Caco-2 (cell line): ENCODE results near the gene CCDC110. TPM values are rescaled to one million over a fixed set of nuclear protein-coding genes. Genes with fewer than 3 reads are reported as not detected.
A peak's percentile ranks its signal among the peaks of the same experiment; 100 is the strongest.

Experiments used
- BruUV-seq: library from RNA; stranded (reverse); fragments of 400-500 nt; replicated peaks from 2 replicates; lab custom pipeline; 2021; lab: Mats Ljungman, UMichigan
- CTCF ChIA-PET: fragments of 300-600 bp; sonication (Branson Sonifier 250); formaldehyde crosslinking; loops from one replicate; lab custom pipeline; 2022; ENCODE audit warnings: antibody characterized with exemption; lab: Charles Lee
- POLR2A ChIA-PET: fragments of 300-600 bp; sonication (Branson Sonifier 250); formaldehyde crosslinking; loops from one replicate; lab custom pipeline; 2022; ENCODE audit warnings: antibody characterized with exemption; lab: Charles Lee
- DNase-seq, 2 experiments: peaks; one replicate each; pipeline versions ENCODE4 v3.0.0 to v3.0.0-alpha.2; 2020 to 2022
- H3K27me3 ChIP-seq: replicated peaks from 2 replicates; pipeline ENCODE4 v1.6.0; 2011; ENCODE audit warnings: low read length; ENCODE audit not compliant: control insufficient read depth, insufficient read depth
- H3K36me3 ChIP-seq: 2 replicates; pipeline ENCODE4 v1.5.1; 2011; ENCODE audit warnings: low read length; ENCODE audit not compliant: control insufficient read depth, insufficient read depth
- H3K4me1 ChIP-seq: fragments of 250-450 bp; sonication (Bioruptor Pico); 2 replicates; pipeline ENCODE4 v1.5.1; 2020; ENCODE audit warnings: mild to moderate bottlenecking
- H3K4me3 ChIP-seq: 2 replicates; pipeline ENCODE4 v1.5.1; 2011; ENCODE audit warnings: low read depth, mild to moderate bottlenecking, control low read depth, low read length
- H3K9me3 ChIP-seq: fragments of 250-450 bp; sonication (Bioruptor Pico); 2 replicates; pipeline ENCODE4 v1.5.1; 2020; ENCODE audit warnings: mild to moderate bottlenecking, moderate library complexity
- H3K27ac Mint-ChIP-seq: one replicate; pipeline ENCODE4 v1.8.0; 2022; ENCODE audit warnings: mixed read lengths; ENCODE audit not compliant: unreplicated experiment
- H3K27me3 Mint-ChIP-seq: one replicate; pipeline ENCODE4 v1.8.0; 2022; ENCODE audit warnings: mixed read lengths; ENCODE audit not compliant: insufficient read depth, unreplicated experiment
- H3K36me3 Mint-ChIP-seq: one replicate; pipeline ENCODE4 v1.8.0; 2022; ENCODE audit warnings: mild to moderate bottlenecking, mixed read lengths; ENCODE audit not compliant: insufficient read depth, unreplicated experiment
- H3K4me1 Mint-ChIP-seq: one replicate; pipeline ENCODE4 v1.8.0; 2022; ENCODE audit warnings: low read depth, mixed read lengths; ENCODE audit not compliant: unreplicated experiment
- H3K4me3 Mint-ChIP-seq: one replicate; pipeline ENCODE4 v1.8.0; 2022; ENCODE audit warnings: mild to moderate bottlenecking, moderate library complexity, mixed read lengths; ENCODE audit not compliant: unreplicated experiment
- H3K9me3 Mint-ChIP-seq: one replicate; pipeline ENCODE4 v1.8.0; 2022; ENCODE audit warnings: mixed read lengths; ENCODE audit not compliant: unreplicated experiment
- intact Hi-C: fragments of 100-400 bp; cut with micrococcal nuclease; formaldehyde crosslinking; loops from one replicate; pipeline ENCODE4 v1.10.0; 2022; ENCODE audit not compliant: unreplicated experiment
- total RNA-seq: library from RNA; stranded (reverse); gene quantifications from 2 replicates; pipeline ENCODE4 v1.2.3, GENCODE V29; 2022
- TF ChIP-seq, protein P1 (sequence below), 2 experiments: fragments of 200-600 bp in 1 of 2; IDR thresholded peaks; 1 replicate in 1 of 2; 2 replicates in 1 of 2; pipeline versions ENCODE4 v1.5.1 to v1.8.0; 2011 to 2022; ENCODE audit warnings: antibody characterized with exemption in 1 of 2, control low read depth in 1 of 2, inconsistent platforms in 1 of 2, low read depth in 1 of 2, low read length in 1 of 2, mild to moderate bottlenecking in 1 of 2, moderate library complexity in 1 of 2; ENCODE audit not compliant: insufficient read depth in 1 of 2, severe bottlenecking in 1 of 2, unreplicated experiment in 1 of 2

Gene CCDC110
- total RNA-seq, 1 experiment from 2014 or later: not detected

DNA sequence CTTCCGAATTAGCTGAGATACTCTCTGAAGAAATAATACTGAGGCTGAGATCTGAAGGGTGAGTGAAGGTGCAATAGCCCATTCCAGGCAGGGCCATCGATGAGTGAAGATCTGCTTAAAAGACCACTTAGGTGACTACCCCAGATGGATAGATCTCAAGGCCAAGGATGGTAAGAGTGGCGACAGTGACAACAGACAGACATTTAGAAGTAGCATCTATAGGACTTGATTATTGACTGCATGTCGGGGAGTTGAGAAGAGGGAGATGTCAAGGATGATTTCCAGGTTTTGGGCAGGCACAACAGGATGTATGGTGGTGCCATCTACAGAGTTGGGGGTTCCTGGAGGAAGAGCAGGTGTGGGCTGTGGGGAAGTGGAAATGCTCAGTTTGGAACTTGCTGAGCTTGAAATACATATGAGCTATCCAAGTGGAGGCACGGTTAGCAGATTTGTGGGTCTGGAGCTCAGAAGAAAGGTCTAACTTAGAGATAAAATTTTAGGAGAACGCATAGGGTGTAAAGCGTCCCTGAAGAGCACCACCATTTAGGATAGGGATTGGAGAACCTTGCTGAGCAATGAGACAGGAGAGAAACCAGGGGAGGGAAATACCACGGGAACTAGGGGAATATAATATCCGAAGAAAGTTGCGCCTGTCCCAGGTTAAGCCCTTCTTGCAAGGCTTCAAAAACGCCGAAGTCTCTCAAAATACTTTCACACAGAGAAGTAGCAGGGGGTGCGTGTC, 46.5 kb downstream of the CCDC110 start:
- TSS peak; percentile 36 for BruUV-seq
- Histone ChIP-seq H3K4me3 (peak overlapping the region; percentile 54), H3K9me3 (no peaks in the 10 kb centered on the region), H3K27me3 (no peaks in the 10 kb centered on the region), H3K36me3 (no peaks in the 10 kb centered on the region), H3K4me1 (no peaks in the 10 kb centered on the region)
- POLR2A ChIA-PET: interaction anchor here (1.6 kb wide), 1 partner anchor 29 kb away, joined by 7 read pairs; the partner anchor contains the start of genes ANKRD37 and LRP2BP
- H3K36me3 Mint-ChIP-seq: peaks cover 10% of the 10 kb centered on the region
- no peak for DNase-seq
- H3K9me3 Mint-ChIP-seq: no peaks in the 10 kb centered on the region
- TF ChIP-seq, protein P1, sequence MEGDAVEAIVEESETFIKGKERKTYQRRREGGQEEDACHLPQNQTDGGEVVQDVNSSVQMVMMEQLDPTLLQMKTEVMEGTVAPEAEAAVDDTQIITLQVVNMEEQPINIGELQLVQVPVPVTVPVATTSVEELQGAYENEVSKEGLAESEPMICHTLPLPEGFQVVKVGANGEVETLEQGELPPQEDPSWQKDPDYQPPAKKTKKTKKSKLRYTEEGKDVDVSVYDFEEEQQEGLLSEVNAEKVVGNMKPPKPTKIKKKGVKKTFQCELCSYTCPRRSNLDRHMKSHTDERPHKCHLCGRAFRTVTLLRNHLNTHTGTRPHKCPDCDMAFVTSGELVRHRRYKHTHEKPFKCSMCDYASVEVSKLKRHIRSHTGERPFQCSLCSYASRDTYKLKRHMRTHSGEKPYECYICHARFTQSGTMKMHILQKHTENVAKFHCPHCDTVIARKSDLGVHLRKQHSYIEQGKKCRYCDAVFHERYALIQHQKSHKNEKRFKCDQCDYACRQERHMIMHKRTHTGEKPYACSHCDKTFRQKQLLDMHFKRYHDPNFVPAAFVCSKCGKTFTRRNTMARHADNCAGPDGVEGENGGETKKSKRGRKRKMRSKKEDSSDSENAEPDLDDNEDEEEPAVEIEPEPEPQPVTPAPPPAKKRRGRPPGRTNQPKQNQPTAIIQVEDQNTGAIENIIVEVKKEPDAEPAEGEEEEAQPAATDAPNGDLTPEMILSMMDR (IDR thresholded peaks at IDR 0.05; ENCODE audit: insufficient read depth in 1 of 2, low read depth in 1 of 2, low read length in 1 of 2, severe bottlenecking in 1 of 2, unreplicated experiment in 1 of 2): no peak
- peaks cover 13% of the 10 kb centered on the region for H3K4me1 Mint-ChIP-seq
- peak overlapping the region; percentile 78 for H3K4me3 Mint-ChIP-seq
- intact Hi-C loops: loop anchor here (1.0 to 5.0 kb wide), 2 partner anchors 29 to 172 kb away; partner anchors contain the start of gene ANKRD37
- H3K27ac Mint-ChIP-seq: peak overlapping the region; percentile 76
- H3K27me3 Mint-ChIP-seq: no peaks in the 10 kb centered on the region
- CTCF ChIA-PET: interaction anchor here (0.6 to 1.5 kb wide), 5 partner anchors 110 to 776 kb away, joined by 3 to 6 read pairs (median 5); partner anchors contain the start of genes CASP3, PDLIM3 and PRIMPOL

DNA sequence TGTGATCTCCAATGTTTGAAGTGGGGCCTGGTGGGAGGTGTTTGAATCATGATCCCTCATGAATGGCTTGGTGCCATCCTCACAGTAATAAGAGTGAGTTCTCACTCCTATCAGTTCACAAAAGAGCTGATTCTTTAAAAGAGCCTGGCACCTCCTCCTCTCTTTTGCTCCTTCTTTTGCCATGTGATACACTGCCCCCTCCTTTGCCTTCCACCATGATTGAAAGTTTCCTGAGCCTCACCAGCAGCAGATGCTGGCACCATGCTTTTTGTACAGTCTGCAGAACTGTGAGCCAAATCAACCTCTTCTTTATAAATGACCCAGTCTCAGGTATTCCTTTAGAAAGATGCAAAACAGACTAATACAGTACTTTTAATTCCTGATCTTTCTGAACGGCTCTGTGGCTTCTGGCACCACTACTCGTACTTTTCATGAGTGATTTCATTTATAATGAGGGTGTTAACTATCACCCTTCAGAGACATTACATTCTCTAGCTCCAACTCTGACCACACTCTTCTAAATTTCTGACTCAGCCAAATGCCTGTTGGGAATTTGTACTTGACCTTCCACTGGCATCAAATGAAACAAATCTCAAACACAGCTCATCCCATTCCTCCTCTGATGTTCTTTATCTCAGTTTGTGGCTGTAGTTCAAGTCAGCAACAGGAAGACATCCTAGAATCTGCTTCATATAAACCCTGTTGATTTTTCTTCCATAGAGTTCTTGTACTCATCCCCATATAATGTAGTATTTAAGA, 50.0 kb downstream of the CCDC110 start:
- TF ChIP-seq, protein P1 (IDR thresholded peaks at IDR 0.05; ENCODE audit: insufficient read depth in 1 of 2, low read depth in 1 of 2, low read length in 1 of 2, severe bottlenecking in 1 of 2, unreplicated experiment in 1 of 2): no peak
- Mint-ChIP-seq H3K27ac (no peak overlapping the region), H3K9me3 (no peaks in the 10 kb centered on the region), H3K27me3 (no peaks in the 10 kb centered on the region), H3K4me1 (peaks cover 13% of the 10 kb centered on the region), H3K36me3 (peaks cover 9% of the 10 kb centered on the region), H3K4me3 (no peak overlapping the region)
- Histone ChIP-seq H3K36me3 (no peaks in the 10 kb centered on the region), H3K27me3 (no peaks in the 10 kb centered on the region), H3K9me3 (no peaks in the 10 kb centered on the region), H3K4me1 (no peaks in the 10 kb centered on the region), H3K4me3 (no peak overlapping the region)
- POLR2A ChIA-PET: no interaction called here
- BruUV-seq: no TSS peak
- DNase-seq: no peak
- CTCF ChIA-PET: no interaction called here
- intact Hi-C loops: no loop called here

- no peaks in the 10 kb centered on the region for H3K27me3 Mint-ChIP-seq
- H3K4me1 Mint-ChIP-seq: no peaks in the 10 kb centered on the region
- Histone ChIP-seq H3K9me3 (no peaks in the 10 kb centered on the region), H3K4me3 (no peak overlapping the region), H3K36me3 (no peaks in the 10 kb centered on the region), H3K27me3 (no peaks in the 10 kb centered on the region), H3K4me1 (no peaks in the 10 kb centered on the region)
- intact Hi-C loops: no loop called here
- no peaks in the 10 kb centered on the region for H3K9me3 Mint-ChIP-seq
- no TSS peak for BruUV-seq
- no peak overlapping the region for H3K4me3 Mint-ChIP-seq
- no peak for DNase-seq
- CTCF ChIA-PET: no interaction called here
- no peak overlapping the region for H3K27ac Mint-ChIP-seq
- H3K36me3 Mint-ChIP-seq: no peaks in the 10 kb centered on the region
- TF ChIP-seq, protein P1 (IDR thresholded peaks at IDR 0.05; ENCODE audit: insufficient read depth in 1 of 2, low read depth in 1 of 2, low read length in 1 of 2, severe bottlenecking in 1 of 2, unreplicated experiment in 1 of 2): no peak
- POLR2A ChIA-PET: no interaction called here
Measured at GRCh38 chr4:185416955-185417354, 54.6 kb downstream of the CCDC110 start.
